Thoracic aorta (tissue), 2 donors: ENCODE data around the gene ANKUB1. TPM values are rescaled to one million over a fixed set of nuclear protein-coding genes. Genes with fewer than 3 reads are reported as not detected.

Source experiments
- ATAC-seq: fragments of 150-250 bp; one replicate; pipeline ENCODE4 v1.8.0; 2017; ENCODE audit warnings: low read depth; ENCODE audit not compliant: insufficient number of reproducible peaks, low FRiP score
- DNase-seq: peaks from one replicate; pipeline ENCODE4 v3.0.0-alpha.2; 2020; ENCODE audit warnings: low spot score
- H3K27ac ChIP-seq, 2 donors: fragments of 200-600 bp; sonication (generic); 1 replicate in 1 of 2; 2 replicates in 1 of 2; pipeline ENCODE4 v1.5.1; 2016; ENCODE audit warnings: mild to moderate bottlenecking in 2 of 2, moderate library complexity in 2 of 2
- H3K27me3 ChIP-seq: fragments of 200-600 bp; sonication (generic); replicated peaks from 2 replicates; pipeline ENCODE4 v1.6.0; 2016; ENCODE audit warnings: mild to moderate bottlenecking; ENCODE audit not compliant: insufficient read depth
- H3K36me3 ChIP-seq: fragments of 200-600 bp; sonication (generic); one replicate; pipeline ENCODE4 v1.5.1; 2016
- H3K4me1 ChIP-seq, 2 donors: fragments of 200-600 bp; sonication (generic); 1 replicate in 1 of 2; 2 replicates in 1 of 2; pipeline versions ENCODE4 v1.5.1 to v1.6.0; 2016; ENCODE audit warnings: low read depth in 2 of 2, mild to moderate bottlenecking in 1 of 2; ENCODE audit not compliant: control insufficient read depth in 1 of 2
- H3K4me3 ChIP-seq: fragments of 200-600 bp; sonication (generic); 2 replicates; pipeline ENCODE4 v1.5.1; 2016; ENCODE audit warnings: mild to moderate bottlenecking
- H3K9me3 ChIP-seq: fragments of 200-600 bp; sonication (generic); 2 replicates; pipeline ENCODE4 v1.5.1; 2016
- CTCF ChIP-seq: fragments of 200-600 bp; sonication (generic); IDR thresholded peaks from one replicate; pipeline ENCODE4 v1.5.1; 2019; ENCODE audit warnings: antibody characterized with exemption
- total RNA-seq, 2 donors: library from RNA; depleted of rRNA; stranded (reverse); fragments of >200 nt; gene quantifications; one replicate each; pipeline versions ENCODE4 v1.1.0 to v1.2.3, GENCODE V29; 2016

The ANKUB1 gene
- total RNA-seq, 2 donors from 2014 or later = 0.81 TPM; not detected in 1

GRCh38 chr3:149808209-149808829 lies 16.0 kb upstream of the ANKUB1 start:
- Histone ChIP-seq H3K9me3 (no peaks in the 10 kb centered on the region), H3K36me3 (no peaks in the 10 kb centered on the region), H3K4me1 (peaks cover 4 to 7% of the 10 kb centered on the region in 2 donors), H3K4me3 (no peak overlapping the region), H3K27ac (no peak overlapping the region), H3K27me3 (no peaks in the 10 kb centered on the region)
- ATAC-seq (no peak), DNase-seq (peak; percentile 33)
- peak; percentile 84 for TF ChIP-seq CTCF

- ATAC-seq (no peak), DNase-seq (no peak)
- no peak for TF ChIP-seq CTCF
- Histone ChIP-seq H3K36me3 (no peaks in the 10 kb centered on the region), H3K4me3 (no peak overlapping the region), H3K27me3 (no peaks in the 10 kb centered on the region), H3K27ac (no peak overlapping the region), H3K9me3 (no peaks in the 10 kb centered on the region), H3K4me1 (no peaks in the 10 kb centered on the region)
These were observed 13.9 kb upstream of the ANKUB1 start for GRCh38 chr3:149806171-149806778.

GRCh38 chr3:149801639-149802038 lies 9.3 kb upstream of the ANKUB1 start:
- Histone ChIP-seq H3K27ac (no peak overlapping the region), H3K27me3 (no peaks in the 10 kb centered on the region), H3K9me3 (no peaks in the 10 kb centered on the region), H3K4me3 (no peak overlapping the region), H3K36me3 (no peaks in the 10 kb centered on the region), H3K4me1 (no peaks in the 10 kb centered on the region)
- DNase-seq (no peak), ATAC-seq (no peak)
- TF ChIP-seq CTCF = no peak

GRCh38 chr3:149801195-149801594 lies 8.8 kb upstream of the ANKUB1 start:
- H3K36me3 ChIP-seq = no peaks in the 10 kb centered on the region

GRCh38 chr3:149800693-149801092 lies 8.3 kb upstream of the ANKUB1 start:
- no peak for ATAC-seq
- no peak overlapping the region for H3K4me3 ChIP-seq

More at GRCh38 chr3:149801195-149801594, 8.8 kb upstream of the ANKUB1 start:
- DNase-seq = no peak
- TF ChIP-seq CTCF = no peak
- H3K27ac ChIP-seq = no peak overlapping the region
- H3K27me3 ChIP-seq = no peaks in the 10 kb centered on the region
- no peaks in the 10 kb centered on the region for H3K4me1 ChIP-seq
- no peaks in the 10 kb centered on the region for H3K9me3 ChIP-seq
- no peak overlapping the region for H3K4me3 ChIP-seq
- ATAC-seq = no peak

More at GRCh38 chr3:149800693-149801092, 8.3 kb upstream of the ANKUB1 start:
- no peaks in the 10 kb centered on the region for H3K4me1 ChIP-seq
- no peak for TF ChIP-seq CTCF
- no peaks in the 10 kb centered on the region for H3K9me3 ChIP-seq
- no peaks in the 10 kb centered on the region for H3K27me3 ChIP-seq
- no peak overlapping the region for H3K27ac ChIP-seq
- H3K36me3 ChIP-seq = no peaks in the 10 kb centered on the region
- no peak for DNase-seq
